Stimulated activated CD8-positive, alpha-beta memory T cell treated with anti-CD3 and anti-CD28 coated beads, Interleukin-12 subunit alpha, Interleukin-12 subunit beta, amount 100 ng/mL, for 1 hour (primary cell): Measurements from ENCODE around the gene GRM6.

Source experiments
- DNase-seq: peaks from one replicate; pipeline ENCODE4 v3.0.0-alpha.2; 2020; ENCODE audit warnings: low read depth

The GRM6 gene

DNA sequence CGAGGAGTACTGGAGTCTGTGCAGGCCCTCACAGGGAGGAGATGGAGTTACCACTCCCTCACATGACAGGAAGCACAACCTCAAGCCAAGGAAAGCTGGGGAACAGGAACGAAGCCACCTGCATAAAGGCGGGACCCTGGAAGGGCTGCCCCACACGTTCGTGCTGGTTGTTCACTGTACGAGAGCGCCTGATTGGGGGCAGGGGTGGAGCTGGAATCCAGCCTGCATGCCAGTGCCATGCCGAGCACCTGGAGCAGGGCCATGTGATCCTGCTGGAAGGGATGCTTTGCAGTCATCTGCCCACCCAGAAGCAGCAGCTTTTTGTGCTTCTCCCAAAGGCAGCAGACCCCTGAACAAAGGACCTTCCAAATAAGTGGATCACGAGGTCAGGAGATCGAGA, 11.4 kb downstream of the GRM6 start:
- no peak for DNase-seq

DNA sequence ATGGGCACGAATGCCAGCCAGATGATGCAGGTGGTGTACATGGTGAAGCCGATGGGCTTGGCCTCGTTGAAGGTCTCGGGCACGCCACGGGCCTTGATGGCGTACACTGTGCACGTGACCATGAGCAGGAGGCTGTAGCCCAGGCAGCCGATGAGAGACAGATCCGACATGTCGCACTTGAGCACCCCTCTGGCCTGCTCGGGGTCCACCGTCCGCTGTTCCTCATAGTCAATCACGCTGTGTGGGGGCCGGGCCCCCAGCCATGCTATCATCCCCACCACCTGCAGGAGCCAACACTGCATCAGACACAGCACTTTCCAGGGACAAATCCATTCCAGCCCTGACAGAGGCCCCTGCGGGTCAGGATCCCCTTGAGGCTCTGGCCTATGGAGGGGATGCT, 12.2 kb downstream of the GRM6 start:
- DNase-seq = no peak

GRCh38 chr5:178981381-178981780, 13.7 kb downstream of the GRM6 start:
- DNase-seq = no peak

DNA sequence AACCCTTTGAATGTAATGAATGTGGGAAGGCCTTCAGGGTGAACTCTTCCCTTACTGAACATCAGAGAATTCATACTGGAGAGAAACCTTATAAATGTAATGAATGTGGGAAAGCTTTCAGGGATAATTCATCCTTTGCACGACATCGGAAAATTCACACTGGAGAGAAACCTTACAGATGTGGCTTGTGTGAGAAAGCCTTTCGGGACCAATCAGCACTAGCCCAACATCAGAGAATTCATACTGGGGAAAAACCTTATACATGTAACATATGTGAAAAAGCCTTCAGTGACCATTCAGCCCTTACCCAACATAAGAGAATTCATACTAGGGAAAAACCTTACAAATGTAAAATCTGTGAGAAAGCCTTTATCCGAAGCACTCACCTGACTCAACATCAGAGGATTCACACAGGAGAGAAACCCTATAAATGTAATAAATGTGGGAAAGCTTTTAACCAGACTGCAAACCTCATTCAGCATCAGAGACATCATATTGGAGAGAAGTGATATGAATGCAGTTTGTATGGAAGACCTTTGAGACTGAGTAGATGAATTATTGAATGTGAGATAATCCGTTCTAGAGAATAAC, 29.6 kb downstream of the GRM6 start:
- no peak for DNase-seq

- DNase-seq = no peak
Measured at GRCh38 chr5:178941361-178941760, 53.8 kb downstream of the GRM6 start.

- no peak for DNase-seq
Measured at GRCh38 chr5:178940569-178941360, 54.4 kb downstream of the GRM6 start, which contains the start of gene ZNF454. Gene ZNF454 (plus strand): TSS chr5:178941198. CDS start chr5:178942792, 1,594 bp downstream.

DNA sequence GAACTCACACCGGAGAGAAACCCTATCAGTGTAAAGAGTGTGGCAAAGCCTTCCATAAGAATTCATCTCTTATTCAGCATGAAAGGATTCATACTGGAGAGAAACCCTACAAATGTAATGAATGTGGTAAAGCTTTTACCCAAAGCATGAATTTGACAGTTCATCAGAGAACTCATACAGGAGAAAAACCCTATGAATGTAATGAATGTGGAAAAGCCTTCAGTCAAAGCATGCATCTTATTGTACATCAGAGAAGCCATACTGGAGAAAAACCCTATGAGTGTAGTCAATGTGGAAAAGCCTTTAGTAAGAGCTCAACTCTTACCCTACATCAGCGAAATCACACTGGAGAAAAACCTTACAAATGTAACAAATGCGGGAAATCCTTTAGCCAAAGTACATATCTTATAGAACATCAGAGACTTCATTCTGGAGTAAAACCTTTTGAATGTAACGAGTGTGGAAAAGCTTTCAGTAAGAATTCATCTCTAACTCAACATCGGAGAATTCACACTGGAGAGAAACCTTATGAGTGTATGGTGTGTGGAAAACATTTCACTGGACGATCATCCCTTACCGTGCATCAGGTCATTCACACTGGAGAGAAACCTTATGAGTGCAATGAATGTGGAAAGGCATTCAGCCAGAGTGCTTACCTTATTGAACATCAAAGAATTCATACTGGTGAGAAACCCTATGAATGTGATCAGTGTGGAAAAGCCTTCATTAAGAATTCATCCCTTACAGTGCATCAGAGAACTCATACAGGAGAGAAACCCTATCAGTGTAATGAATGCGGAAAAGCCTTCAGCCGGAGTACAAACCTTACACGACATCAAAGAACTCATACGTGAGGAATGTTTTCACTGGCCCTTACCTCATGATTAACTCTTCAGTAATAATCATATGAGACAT, 63.0 kb downstream of the GRM6 start:
- no peak for DNase-seq
